ENCODE results near the gene PPP1R9B.

GRCh38 chr17:50118828-50119218, 31.7 kb downstream of the PPP1R9B start:
- TF ChIP-seq CTCF (IDR thresholded peaks at IDR 0.05; ENCODE audit: insufficient read depth, low read depth, low read length) (no peak), EZH2 (IDR thresholded peaks at IDR 0.05; ENCODE audit: insufficient read depth, low read length) (no peak)

All from astrocyte (in vitro differentiated cells and primary cell).